LNCAP (cell line): ENCODE measurements around the gene DNMT3A.

Experiments used
- TF ChIP-seq, protein P1 (sequence below): fragments of 450-650 bp; IDR thresholded peaks from 2 replicates; pipeline ENCODE4 v1.5.1; 2017; ENCODE audit warnings: mild to moderate bottlenecking

DNMT3A gene

DNA sequence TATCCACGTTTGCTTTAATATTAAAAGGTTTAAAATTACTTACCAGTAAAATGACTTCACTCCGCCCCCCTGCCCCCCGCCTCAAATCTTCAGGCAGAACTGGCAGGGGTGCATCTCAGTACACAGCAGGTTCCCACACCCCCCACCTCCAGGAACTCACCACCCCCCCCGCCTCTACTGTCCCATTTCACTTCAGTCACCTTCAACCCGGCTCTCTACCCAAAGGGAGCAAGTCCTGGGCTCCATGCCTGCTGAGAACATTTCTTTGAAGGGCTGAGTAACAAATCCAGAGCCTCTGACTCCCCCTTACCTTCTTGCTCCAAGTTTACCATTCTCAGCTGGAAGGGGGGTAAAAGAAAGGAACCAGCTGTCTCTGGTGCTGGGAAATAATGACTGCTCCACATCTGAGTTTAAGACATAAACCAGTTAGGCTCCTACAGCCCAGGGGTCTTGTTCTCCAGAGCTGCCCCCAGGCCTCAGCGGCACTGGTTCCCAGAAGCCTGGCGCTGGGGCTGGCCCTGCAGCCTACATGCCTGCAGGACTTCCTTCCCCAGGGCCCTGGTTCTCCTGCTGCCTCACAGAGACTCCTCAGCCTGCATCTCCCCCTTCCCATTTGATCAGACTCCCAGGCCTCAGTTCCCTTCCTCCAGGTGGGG, 42.8 kb downstream of the DNMT3A start:
- TF ChIP-seq, protein P1, sequence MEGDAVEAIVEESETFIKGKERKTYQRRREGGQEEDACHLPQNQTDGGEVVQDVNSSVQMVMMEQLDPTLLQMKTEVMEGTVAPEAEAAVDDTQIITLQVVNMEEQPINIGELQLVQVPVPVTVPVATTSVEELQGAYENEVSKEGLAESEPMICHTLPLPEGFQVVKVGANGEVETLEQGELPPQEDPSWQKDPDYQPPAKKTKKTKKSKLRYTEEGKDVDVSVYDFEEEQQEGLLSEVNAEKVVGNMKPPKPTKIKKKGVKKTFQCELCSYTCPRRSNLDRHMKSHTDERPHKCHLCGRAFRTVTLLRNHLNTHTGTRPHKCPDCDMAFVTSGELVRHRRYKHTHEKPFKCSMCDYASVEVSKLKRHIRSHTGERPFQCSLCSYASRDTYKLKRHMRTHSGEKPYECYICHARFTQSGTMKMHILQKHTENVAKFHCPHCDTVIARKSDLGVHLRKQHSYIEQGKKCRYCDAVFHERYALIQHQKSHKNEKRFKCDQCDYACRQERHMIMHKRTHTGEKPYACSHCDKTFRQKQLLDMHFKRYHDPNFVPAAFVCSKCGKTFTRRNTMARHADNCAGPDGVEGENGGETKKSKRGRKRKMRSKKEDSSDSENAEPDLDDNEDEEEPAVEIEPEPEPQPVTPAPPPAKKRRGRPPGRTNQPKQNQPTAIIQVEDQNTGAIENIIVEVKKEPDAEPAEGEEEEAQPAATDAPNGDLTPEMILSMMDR = no peak

DNA sequence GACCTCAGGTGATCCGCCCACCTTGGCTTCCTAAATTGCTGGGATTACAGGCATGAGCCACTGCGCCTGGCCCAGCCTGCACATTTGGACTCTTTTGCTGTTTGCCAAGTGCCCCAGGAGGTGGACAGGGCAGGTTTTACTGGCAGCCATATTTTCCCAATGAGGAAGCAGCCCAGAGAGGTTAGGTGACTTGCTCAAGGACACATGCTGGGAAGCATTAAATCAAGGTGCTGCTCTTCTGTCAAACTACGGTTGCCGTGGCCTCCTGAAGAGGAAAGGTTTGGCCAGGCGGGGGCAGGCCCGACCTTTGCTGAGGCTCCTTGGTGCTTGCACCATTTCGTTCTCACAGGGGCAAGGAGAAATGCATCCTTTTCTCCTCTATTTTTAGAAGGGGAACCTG, 44.0 kb downstream of the DNMT3A start:
- TF ChIP-seq, protein P1 = no peak

DNA sequence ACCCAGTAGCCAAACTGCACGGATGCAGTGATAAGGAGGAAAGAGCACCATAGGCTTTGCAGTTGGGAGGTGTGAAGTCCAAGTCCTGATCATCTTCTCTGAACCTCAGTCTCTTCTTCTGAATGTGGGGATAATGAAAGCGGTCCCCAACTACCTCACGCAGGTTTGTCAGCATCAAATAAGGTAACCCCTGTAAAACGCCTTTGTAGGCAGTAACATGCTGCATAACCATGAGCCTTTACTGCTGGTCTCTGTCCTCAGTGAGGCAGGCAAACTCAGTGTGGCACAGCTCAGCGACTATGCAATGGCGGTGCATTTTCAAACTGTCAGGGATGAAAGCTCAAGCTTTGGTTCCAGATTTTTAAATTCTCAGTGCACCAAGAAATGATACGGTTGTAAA, 46.1 kb downstream of the DNMT3A start:
- TF ChIP-seq, protein P1 = no peak

- TF ChIP-seq, protein P1 = no peak
Observed at GRCh38 chr2:25294573-25295462, 46.9 kb downstream of the DNMT3A start.

DNA sequence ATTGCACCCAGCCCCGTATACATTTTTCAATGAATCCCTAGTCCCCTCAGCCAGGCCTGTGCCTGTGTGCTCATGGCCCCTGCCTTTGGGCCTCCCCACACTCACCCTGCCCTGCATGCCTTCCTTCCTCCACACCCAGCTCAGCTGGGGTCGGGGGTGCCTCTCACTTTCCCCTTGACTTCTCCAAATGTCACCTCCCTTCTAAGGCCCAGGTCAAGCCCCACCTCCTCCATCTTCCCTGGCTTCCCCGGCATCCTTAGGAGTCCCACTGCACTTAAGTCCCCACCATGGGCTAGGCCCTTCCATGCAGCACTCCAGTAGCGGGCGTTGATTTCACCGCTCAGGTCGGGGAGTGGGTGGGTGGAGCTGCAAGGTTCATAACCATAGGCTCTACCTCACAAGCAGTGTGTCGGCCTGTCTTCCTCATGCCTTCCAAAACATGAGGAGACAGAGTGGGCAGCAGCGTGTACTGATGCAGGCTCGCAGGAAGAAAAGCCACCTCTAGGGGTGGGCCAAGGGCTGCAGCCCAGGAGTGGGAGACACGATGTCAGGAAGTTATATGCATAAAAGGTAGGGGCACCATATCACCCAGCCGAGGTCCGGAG, 47.7 kb downstream of the DNMT3A start:
- TF ChIP-seq, protein P1 = no peak

DNA sequence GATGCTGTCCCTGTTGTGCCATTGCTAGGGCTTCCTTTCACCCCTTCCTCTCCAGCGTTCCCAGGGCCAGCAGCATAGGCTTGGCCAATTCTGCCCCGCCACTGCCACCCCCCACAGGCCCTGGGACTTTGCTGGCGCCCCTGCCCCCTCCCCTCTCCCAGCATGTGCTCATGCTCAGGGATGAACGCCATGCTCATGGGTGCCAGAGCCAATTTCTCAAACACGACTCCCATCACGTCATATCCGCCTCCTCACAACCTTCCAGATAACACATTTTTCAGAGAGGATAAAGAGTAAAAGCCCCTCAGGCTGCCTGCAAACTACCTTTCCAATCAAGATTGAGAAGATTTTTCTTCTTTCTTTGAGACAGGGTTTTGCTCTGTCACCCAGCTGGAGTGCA, 48.6 kb downstream of the DNMT3A start:
- TF ChIP-seq, protein P1 = no peak

- TF ChIP-seq, protein P1 = no peak
Observed at GRCh38 chr2:25292408-25292807, 49.3 kb downstream of the DNMT3A start.
